Hematopoietic multipotent progenitor cell treated with erythropoietin and hydrocortisone succinate and interleukin-3 and kit ligand, for 8 days (in vitro differentiated cells): ENCODE measurements around the gene QPCTL.
"Not testable (repeated sequence)": the region's sequence is repeated elsewhere in the genome, so short reads cannot be mapped to it uniquely, and the experiment has no call there.

Experiments used
- DNase-seq: peaks from one replicate; pipeline ENCODE4 v3.0.0-alpha.2; 2015

Gene QPCTL

DNA sequence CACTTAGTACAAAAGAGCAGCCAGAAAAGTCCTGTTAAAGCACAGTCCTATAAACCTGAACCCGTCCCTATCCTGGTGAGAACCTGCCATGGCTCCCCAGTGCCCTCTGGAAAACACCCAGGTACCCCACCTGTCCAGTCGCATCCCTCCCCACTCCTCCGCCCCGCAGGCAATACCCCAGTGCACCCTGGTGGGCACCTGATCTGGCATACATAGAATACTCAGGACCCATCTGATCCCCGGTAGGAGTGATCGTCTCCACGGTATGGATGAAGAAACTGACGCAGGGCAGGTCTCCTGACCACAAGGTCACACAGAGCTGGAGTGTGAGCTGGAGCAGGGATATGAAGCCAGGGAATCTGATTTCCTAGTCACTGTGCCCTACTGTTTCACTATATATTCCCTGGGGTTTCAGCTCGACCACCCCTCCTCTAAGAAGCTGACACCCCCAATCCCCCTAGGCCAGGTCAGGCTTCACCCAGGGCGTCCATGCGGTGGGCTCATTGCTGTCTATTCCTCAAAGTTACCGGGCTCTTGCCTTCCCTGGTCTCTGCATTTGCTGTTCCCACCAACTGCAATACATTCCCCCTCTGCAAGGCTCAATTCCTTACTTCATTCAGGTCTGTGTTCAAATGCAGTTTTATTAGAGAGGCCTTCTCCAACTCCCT lies 25.7 kb downstream of the QPCTL start:
- DNase-seq = no peak

DNA sequence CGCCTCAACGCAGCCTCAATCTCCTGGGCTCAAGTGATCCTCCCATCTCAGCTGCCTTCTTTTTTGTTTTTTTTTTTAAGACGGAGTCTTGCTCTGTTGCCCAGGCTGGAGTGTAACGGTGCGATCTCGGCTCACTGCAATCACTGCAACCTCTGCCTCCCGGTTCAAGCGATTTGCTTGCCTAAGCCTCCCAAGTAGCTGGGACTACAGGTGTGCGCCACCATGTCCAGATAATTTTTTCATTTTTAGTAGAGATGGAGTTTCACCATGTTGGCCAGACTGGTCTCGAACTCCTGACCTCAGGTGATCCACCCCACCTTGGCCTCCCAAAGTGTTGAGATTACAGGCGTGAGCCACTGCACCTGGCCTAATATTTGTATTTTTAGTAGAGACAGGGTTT lies 27.6 kb downstream of the QPCTL start:
- not testable (repeated sequence) for DNase-seq

DNA sequence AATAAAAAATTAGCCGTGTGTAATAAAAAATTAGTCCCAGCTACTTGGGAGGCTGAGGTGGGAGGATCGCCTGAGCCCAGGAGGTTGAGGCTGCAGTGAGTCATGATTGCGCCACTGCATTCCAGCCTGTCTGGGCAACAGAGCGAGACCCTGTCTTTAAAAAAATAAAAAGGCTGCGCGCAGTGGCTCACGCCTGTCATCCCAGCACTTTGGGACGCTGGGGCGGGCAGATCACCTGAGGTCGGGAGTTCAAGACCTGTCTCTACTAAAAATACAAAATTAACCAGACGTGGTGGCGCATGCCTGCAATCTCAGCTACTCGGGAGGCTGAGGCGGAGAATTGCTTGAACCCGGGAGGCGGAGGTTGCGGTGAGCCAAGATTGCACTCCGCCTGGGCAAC lies 36.2 kb downstream of the QPCTL start:
- not testable (repeated sequence) for DNase-seq

DNA sequence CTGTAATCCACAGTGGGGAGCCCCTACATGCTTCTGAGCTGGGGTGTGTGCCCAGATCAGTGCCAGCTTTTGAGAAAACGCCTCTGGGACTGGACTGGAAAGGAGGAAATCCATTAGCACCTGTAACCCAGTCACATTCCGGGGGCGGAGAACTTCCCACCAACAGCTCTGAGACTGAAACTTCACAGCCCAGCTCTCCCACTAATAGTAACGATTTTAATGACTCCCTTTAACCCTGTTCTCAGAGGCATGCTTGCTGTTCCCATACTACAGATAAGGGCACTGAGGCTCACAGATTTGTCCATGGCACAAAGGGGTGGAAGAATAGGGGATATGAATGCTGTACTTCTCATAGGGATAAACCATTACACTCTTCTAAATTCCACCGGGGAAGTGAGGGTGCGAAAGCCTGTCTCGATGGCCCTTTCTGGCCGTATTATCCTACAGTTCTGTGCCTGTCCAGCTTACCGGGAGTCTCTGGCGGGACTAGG lies 37.4 kb downstream of the QPCTL start:
- peak; percentile 14 for DNase-seq

DNA sequence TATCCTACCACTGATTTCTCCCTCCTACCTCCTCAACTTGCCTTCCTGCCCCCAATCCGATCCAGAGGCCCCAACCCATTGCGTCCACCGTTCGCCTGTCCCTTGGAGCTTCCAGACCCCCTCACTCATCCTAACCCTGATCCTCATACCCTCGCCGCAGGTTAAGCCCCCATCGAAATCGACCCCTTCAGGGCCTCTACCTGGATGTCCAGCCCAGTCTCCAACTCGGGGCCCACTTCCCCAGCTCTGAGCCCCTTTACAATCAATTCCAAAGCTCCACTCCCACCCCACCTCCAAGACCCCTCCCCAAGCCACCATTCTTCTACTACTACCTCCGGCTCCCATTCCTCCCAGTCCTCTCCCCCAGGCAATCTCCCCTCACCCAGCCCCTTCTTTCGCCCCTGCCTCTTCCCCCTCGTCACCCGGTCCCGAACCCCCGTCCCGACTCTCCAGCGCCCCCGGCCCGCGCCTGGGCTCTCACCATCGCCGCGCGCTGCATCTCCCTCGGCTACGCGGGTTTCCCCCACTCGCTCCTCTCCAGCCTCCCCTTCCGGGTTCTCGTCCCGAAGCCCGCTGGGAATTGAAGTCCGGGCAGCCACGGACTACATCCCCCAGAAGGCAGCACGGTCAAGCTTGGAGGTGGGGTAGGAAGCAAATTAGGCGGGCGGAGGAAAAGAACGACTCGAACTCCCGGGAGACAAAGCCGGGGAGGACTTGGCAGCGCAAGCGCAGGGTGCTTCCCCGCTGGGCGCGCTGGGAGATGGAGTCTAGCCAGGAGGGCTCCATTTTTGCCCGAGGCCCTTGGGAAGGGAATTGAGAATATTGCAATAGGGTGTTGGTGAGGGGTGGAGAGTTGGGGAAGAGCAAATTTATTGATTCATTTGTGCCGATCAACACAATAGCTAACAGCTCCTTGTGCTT lies 38.2 kb downstream of the QPCTL start, which contains the start of gene FBXO46:
FBXO46 (minus strand) TSS at position 529 of the 921 bp plus-strand sequence. CDS start 17,401 bp downstream, outside the sequence.
- peak; percentile 98 for DNase-seq

DNA sequence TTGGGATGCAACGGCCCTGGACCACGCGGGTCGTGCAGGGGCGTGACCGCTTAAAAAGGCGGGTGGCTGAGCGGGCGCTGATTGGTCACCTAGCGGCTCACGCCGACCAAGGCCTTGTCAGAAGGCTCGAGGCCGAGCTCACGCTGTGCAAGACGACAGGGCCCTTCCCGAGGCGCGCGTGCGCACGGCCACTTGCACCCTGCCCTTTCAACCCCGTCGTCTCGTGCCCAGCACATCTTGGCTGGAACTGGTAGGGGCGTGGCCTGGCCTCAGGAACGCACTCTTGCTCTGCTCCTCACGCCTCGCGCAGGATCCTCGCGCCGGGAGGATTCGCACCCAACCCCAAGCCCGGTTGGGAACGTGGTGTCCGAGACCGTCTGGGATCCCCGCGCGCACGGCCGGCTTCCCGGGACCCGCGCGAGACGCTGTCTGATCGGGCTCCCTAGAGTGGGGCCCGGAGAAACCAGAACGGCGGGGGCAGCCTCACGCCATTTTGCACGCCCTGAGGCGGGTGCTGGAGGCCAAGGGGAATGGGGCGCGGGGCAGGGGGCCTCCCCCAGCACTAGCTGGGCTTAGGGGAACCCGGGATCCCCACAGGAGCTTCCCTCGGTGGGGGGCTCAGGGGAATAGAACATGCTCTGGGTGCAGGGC lies 40.8 kb downstream of the QPCTL start, which contains the start of gene MEIOSIN:
MEIOSIN (plus strand) TSS at position 280 of the 651 bp plus-strand sequence. CDS start 1,938 bp downstream, outside the sequence.
- DNase-seq = no peak

DNA sequence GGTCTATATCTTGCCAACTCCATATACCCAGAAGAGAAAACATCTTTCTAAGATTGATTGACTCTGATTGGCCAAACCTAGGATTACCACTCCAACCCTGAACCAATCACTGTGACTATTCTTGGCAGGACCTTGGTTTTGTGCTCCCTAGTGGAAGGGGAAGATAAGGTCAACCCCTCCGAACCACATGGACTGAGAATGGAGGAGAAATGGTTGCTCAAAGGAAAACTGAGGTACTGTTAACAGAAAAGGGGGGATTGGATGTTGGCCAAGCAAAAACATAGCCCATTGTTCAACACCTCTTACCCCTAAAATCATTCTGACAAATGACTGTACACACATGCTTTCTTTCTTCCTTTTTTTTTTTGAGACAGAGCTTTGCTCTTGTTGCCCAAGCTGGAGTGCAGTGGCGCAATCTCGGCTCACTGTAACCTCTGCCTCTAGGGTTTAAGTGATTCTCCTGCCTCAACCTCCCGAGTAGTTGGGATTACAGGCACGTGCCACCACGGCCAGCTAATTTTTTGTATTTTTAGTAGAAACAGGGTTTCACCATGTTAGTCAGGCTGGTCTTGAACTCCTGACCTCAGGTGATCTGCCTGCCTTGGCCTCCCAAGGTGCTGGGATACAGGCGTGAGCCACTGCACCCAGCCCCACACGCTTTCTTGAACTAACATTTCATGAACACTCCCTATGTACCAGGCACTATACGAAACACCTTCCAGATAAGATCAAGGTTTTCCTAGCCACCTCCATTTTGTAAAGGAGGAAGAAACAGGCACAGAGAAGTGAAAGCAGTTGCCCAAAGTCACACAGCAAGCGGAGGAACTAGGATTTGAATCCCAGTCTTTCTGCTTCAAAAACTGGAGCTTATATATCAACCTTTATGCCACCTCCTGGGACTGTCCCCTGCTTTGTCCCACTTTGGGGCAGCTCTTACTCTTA lies 47.3 kb downstream of the QPCTL start:
- DNase-seq = peak; percentile 58

DNA sequence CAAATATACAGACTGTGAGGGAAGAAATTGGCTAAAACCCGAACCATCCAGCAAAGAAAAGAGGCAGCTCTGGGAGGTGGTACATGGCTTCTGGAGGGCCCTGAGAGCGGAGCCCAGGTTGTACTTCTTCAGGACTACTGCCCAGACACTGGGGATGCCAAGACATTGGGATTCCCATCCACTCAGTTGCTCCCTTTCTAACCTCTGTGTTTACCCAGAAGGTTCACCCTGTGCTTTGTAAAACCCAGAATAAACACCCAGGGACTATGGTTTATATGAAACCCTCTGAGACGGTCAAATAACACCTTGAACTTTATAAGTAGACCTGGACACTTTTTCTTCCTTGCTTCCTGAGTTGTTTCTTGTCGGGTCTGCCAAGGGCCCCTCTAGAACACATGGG lies 50.5 kb downstream of the QPCTL start:
- DNase-seq = no peak

DNA sequence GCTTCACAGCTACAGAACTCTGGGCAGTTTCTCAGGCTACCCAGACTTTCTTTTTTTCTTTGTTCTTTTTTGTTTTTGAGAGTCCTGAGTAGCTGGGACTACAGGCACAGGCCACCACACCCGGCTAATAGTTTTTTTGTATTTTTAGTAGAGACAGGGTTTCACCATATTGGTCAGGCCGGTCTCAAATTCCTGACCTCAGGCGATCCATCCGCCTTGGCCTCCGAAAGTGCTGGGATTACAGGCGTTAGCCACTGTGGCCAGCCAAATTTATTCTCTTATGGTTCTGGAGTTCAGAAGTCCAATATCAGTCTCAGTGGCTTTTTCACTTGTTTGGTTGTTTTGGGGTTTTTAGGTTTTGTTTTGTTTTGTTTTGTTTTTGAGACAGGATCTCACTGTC lies 53.1 kb downstream of the QPCTL start:
- no peak for DNase-seq

DNA sequence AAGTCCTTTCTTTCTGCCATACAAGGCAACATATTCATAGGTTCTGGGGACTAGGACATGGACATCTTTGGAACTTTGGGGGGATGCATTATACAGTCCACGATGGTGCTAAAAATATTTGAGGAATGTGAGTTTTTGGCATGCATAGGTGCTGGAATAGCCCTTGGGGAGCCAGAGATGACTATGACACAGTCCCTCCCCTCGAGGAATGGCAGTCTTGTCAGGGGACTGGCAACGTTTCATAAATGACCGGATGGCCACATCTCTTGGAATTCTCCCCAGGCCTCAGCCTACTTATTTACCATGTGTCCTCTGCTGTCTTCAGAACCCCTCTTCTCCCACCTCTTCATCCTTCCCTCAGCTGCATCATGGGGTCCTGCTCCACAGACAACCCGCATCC lies 54.4 kb downstream of the QPCTL start:
- no peak for DNase-seq

DNA sequence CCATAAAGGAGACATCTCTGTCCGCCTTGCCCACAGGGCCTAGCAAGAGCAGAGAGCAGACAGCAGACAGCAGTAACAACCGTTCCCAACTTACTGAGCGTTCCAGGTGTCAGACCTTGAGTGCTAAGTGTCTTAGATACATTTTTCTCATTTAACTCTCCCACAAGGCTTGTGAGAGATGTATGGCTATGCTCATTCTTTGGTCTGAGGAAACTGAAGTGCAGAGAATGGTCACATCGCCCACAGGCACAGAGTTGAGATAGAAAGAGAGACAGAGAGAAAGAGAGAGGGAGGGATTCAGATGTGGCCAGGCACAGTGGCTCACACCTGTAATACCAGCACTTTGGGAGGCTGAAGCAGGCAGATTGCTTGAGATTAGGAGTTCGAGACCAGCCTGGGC lies 55.0 kb downstream of the QPCTL start:
- DNase-seq = no peak

DNA sequence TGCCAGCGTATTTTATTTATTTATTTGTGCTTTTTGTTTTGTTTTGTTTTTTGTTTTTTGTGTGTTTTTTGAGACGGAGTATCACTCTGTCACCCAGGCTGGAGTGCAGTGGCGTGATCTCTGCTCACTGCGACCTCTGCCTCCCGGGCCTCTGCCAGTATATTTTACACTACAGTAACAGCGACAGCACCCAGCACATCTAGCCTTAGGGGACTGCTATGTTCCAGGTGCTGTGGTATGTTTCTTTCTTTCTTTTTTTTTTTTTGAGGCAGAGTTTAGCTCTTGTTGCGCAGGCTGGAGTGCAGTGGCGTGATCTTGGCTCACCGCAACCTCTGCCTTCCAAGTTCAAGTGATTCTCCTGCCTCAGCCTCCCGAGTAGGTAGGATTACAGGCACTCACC lies 59.0 kb downstream of the QPCTL start:
- DNase-seq = not testable (repeated sequence)

DNA sequence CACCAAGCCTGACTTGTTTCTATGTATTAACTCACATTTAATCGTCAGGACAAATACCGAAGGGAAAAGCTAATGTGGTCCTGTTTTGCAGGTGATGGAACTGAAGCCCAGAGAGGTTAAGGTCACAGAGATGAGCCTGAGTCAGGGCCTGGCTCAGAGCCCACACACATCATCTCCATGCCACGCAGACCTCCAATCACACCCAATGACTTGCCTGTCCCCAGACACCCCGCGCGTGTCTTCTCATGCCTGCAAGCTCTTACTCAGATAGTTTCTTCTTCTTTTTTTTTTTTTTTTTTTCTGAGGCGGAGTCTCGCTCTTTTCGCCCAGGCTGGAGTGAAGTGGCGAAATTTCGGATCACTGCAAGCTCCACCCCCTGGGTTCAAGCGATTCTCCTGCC lies 60.2 kb downstream of the QPCTL start:
- DNase-seq = no peak

DNA sequence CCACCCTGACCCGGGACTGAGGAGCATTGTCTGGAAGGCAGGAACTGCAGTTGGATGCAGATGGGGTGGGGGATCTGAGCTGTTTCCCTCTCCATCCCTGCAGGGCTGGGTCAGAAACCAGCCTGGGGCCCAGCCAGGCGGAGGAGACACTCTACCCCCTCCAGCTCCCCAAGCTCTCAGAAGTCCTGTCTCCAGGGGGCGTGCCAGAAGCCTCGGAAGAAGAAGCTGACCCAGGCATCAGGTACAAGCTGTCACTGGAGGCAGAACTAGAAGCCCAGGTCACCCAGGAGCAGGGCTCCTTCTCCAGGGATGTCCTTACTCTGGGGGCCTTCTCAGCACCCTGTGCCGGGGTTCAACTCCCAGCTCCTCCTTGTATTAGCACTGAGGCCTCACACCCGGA lies 61.1 kb downstream of the QPCTL start:
- no peak for DNase-seq
